HepG2 (cell line): ENCODE data around the gene TNNI3. TPM values are rescaled to one million over a fixed set of nuclear protein-coding genes. Genes with fewer than 3 reads are reported as not detected.
A peak's percentile ranks its signal among the peaks of the same experiment; 100 is the strongest.

Source experiments
- ASH2L ChIP-seq: fragments of 300-600, 200-600 bp; sonication (generic); IDR thresholded peaks from 2 replicates; pipeline ENCODE4 v1.7.0; 2017; ENCODE audit warnings: low read depth, mild to moderate bottlenecking, moderate library complexity, mixed read lengths, low read length; ENCODE audit not compliant: insufficient read length
- BRD4 ChIP-seq: sonication (generic); formaldehyde crosslinking; IDR thresholded peaks from 2 replicates; pipeline ENCODE4 v1.4.0; 2020; ENCODE audit warnings: missing genetic modification reagents
- CENPT ChIP-seq: sonication (generic); formaldehyde crosslinking; IDR thresholded peaks from 2 replicates; pipeline ENCODE4 v1.8.0; 2022; ENCODE audit warnings: low read depth, mild to moderate bottlenecking, moderate library complexity, missing genetic modification reagents
- ETV5 ChIP-seq: IDR thresholded peaks from 2 replicates; pipeline ENCODE4 v1.6.1; 2018; ENCODE audit warnings: missing biosample characterization, missing genetic modification reagents, inconsistent platforms, borderline replicate concordance
- HNF1B ChIP-seq: sonication (generic); formaldehyde crosslinking; IDR thresholded peaks from 2 replicates; pipeline ENCODE4 v1.5.1; 2020; ENCODE audit warnings: mild to moderate bottlenecking, moderate library complexity, missing genetic modification reagents
- HNRNPL ChIP-seq: fragments of 200-400 bp; formaldehyde crosslinking; IDR thresholded peaks from 2 replicates; pipeline ENCODE4 v1.6.1; 2017; ENCODE audit warnings: mild to moderate bottlenecking, low read depth, low read length
- JUND ChIP-seq: sonication (generic); formaldehyde crosslinking; IDR thresholded peaks from 2 replicates; pipeline ENCODE4 v1.8.0; 2022; ENCODE audit warnings: mild to moderate bottlenecking, missing genetic modification reagents
- KDM6A ChIP-seq: IDR thresholded peaks from 2 replicates; pipeline ENCODE4 v1.6.1; 2016; ENCODE audit warnings: low read depth
- MAF1 ChIP-seq: sonication (generic); formaldehyde crosslinking; IDR thresholded peaks from 2 replicates; pipeline ENCODE4 v1.5.0; 2020; ENCODE audit warnings: missing genetic modification reagents, borderline replicate concordance
- MBD4 ChIP-seq: IDR thresholded peaks from 2 replicates; pipeline ENCODE4 v1.6.1; 2012; ENCODE audit warnings: low read length, inconsistent platforms, borderline replicate concordance
- MEIS2 ChIP-seq: sonication (generic); formaldehyde crosslinking; IDR thresholded peaks from 2 replicates; pipeline ENCODE4 v1.9.0; 2021; ENCODE audit warnings: mild to moderate bottlenecking, missing genetic modification reagents
- MXD4 ChIP-seq: IDR thresholded peaks from 2 replicates; pipeline ENCODE4 v1.6.1; 2016; ENCODE audit warnings: mild to moderate bottlenecking, missing biosample characterization, missing genetic modification reagents
- NFE2L1 ChIP-seq: sonication (generic); formaldehyde crosslinking; IDR thresholded peaks from 2 replicates; pipeline ENCODE4 v1.4.0; 2020; ENCODE audit warnings: missing genetic modification reagents, mild to moderate bottlenecking, borderline replicate concordance
- NR1H2 ChIP-seq: sonication (generic); formaldehyde crosslinking; IDR thresholded peaks from 2 replicates; pipeline ENCODE4 v1.8.1; 2022; ENCODE audit warnings: low read depth, missing genetic modification reagents, borderline replicate concordance
- POLR2AphosphoS2 ChIP-seq: IDR thresholded peaks from 2 replicates; pipeline ENCODE4 v1.6.1; 2011; ENCODE audit warnings: low read depth, low read length, improper control_type of control experiment
- SP140L ChIP-seq: sonication (generic); formaldehyde crosslinking; IDR thresholded peaks from 2 replicates; pipeline ENCODE4 v1.4.0; 2020; ENCODE audit warnings: missing genetic modification reagents, borderline replicate concordance
- SP2 ChIP-seq: sonication (generic); formaldehyde crosslinking; IDR thresholded peaks from 2 replicates; pipeline ENCODE4 v1.5.1; 2020; ENCODE audit warnings: mild to moderate bottlenecking, missing genetic modification reagents
- STAG1 ChIP-seq: sonication (generic); formaldehyde crosslinking; IDR thresholded peaks from 2 replicates; pipeline ENCODE4 v1.4.0; 2020; ENCODE audit warnings: missing genetic modification reagents
- TGIF2 ChIP-seq: IDR thresholded peaks from 2 replicates; pipeline ENCODE4 v1.6.1; 2016; ENCODE audit warnings: control low read depth, missing compliant biosample characterization
- ZBTB46 ChIP-seq: sonication (generic); formaldehyde crosslinking; IDR thresholded peaks from 2 replicates; pipeline ENCODE4 v1.4.0; 2020; ENCODE audit warnings: mild to moderate bottlenecking, missing genetic modification reagents, borderline replicate concordance
- ZFAT ChIP-seq: sonication (generic); formaldehyde crosslinking; conservative IDR thresholded peaks from 2 replicates; pipeline ENCODE4 v1.8.1; 2023; ENCODE audit warnings: missing genetic modification reagents, inconsistent platforms
- ZNF12 ChIP-seq: sonication (generic); formaldehyde crosslinking; IDR thresholded peaks from 2 replicates; pipeline ENCODE4 v1.5.0; 2020; ENCODE audit warnings: missing genetic modification reagents
- ZNF121 ChIP-seq: sonication (generic); formaldehyde crosslinking; IDR thresholded peaks from 2 replicates; pipeline ENCODE4 v1.5.0; 2020; ENCODE audit warnings: mild to moderate bottlenecking, missing genetic modification reagents
- ZNF17 ChIP-seq: sonication (generic); formaldehyde crosslinking; IDR thresholded peaks from 2 replicates; pipeline ENCODE4 v1.5.0; 2020; ENCODE audit warnings: mild to moderate bottlenecking, missing genetic modification reagents
- ZNF317 ChIP-seq: sonication (generic); formaldehyde crosslinking; IDR thresholded peaks from 2 replicates; pipeline ENCODE4 v1.5.0; 2020; ENCODE audit warnings: mild to moderate bottlenecking, missing genetic modification reagents
- ZNF441 ChIP-seq: sonication (generic); formaldehyde crosslinking; IDR thresholded peaks from 2 replicates; pipeline ENCODE4 v1.7.0; 2021; ENCODE audit warnings: missing genetic modification reagents, borderline replicate concordance
- ZNF652 ChIP-seq: IDR thresholded peaks from 2 replicates; pipeline ENCODE4 v1.6.1; 2016; ENCODE audit warnings: low read depth, borderline replicate concordance
- ZNF720 ChIP-seq: sonication (generic); formaldehyde crosslinking; IDR thresholded peaks from 2 replicates; pipeline ENCODE4 v1.4.0; 2020; ENCODE audit warnings: missing genetic modification reagents
- ZNF761 ChIP-seq: sonication (generic); formaldehyde crosslinking; conservative IDR thresholded peaks from 2 replicates; pipeline ENCODE4 v1.4.0; 2020; ENCODE audit warnings: mild to moderate bottlenecking, missing genetic modification reagents
- ZNF777 ChIP-seq: sonication (generic); formaldehyde crosslinking; IDR thresholded peaks from 2 replicates; pipeline ENCODE4 v1.4.0; 2020; ENCODE audit warnings: missing genetic modification reagents
- polyA plus RNA-seq, 8 experiments: library from polyadenylated mRNA; depleted of rRNA in 3 of 8; stranded (reverse) in 7 of 8; unstranded in 1 of 8; fragments of >200 nt; fragmentation: Illumina TruSeq in 4 of 8; extraction: Trizol in 4 of 8; gene quantifications; 2 replicates each; pipeline versions ENCODE4 v1.2.1 to v1.2.3, GENCODE V29; 2011 to 2016; ENCODE audit warnings: low read depth in 4 of 8, missing spikeins in 1 of 8, mixed read lengths in 1 of 8; ENCODE audit not compliant: insufficient read depth in 1 of 8
- total RNA-seq, 5 experiments: library from RNA; depleted of rRNA; stranded (reverse); fragments of >200 nt; fragmentation: Illumina TruSeq; extraction: Trizol; gene quantifications; 2 replicates each; pipeline ENCODE4 v1.2.3, GENCODE V29; 2016; ENCODE audit warnings: low read depth in 1 of 5

TNNI3 gene
- total and polyA plus RNA-seq, 2 of the 13 experiments (the other 11 are each of a cell fraction or from before 2014, with no cell fraction given), result 3.5 to 3.7 TPM

DNA sequence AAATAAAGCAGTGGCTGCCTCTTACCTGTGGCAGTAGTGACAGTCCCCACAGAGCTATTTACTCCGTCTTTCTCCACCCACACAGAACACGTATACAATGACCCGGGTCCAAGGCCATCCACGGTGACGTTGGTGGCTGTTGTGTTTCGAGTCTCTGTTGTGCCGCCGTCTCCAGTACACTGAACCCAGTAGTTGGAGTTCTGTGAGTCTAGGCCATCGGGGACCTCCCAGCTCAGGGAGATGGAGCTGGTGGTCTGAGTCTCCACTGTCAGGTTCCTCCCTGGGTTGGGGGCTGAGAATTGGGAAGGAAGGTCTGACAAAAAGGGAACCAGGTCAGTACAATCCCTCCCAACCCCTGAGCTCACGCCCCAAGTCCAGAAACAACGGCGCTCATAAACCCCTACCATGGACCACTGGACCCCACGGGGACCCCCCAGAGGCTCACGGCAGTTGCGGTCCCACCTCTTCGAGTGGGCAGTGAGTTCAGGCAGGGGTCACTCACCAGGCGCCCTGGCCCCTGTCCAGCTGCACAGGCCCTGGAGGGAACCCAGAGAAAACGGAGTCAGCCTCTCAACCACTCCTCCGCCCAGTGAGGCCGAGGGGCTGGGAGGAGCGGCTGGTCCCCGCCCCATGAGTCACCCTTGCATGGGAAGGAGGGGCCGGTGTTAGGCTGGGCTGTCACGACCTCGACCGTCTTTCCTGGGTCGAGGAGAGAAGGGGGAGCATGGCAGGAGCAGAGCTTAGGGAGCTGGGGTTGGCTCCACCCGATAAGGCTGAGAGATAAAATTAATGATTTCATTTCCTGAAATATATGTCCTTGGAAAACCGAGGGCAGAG, 49.4 kb upstream of the TNNI3 start (continued):
- TF ChIP-seq CENPT (CRISPR knock-in tag), result no peak
- peak; percentile 83 for TF ChIP-seq POLR2AphosphoS2
- TF ChIP-seq MEIS2, result no peak
- no peak for TF ChIP-seq ZNF761 (CRISPR knock-in tag)
- TF ChIP-seq ZNF17, result no peak
- TF ChIP-seq JUND (CRISPR knock-in tag), result peak; percentile 99
- TF ChIP-seq ZNF121 (CRISPR knock-in tag), result no peak
- peak; percentile 52; the same call in 1 of the 2 replicates for TF ChIP-seq ETV5 (CRISPR knock-in tag)
- TF ChIP-seq ZNF12 (CRISPR knock-in tag), result 0 out of 2 replicates have a peak, but pooled peaks have one; percentile 35
- TF ChIP-seq ZNF777 (CRISPR knock-in tag), result no peak
- peak; percentile 4; the same call in 1 of the 2 replicates for TF ChIP-seq ZNF652 (CRISPR knock-in tag)
- TF ChIP-seq SP2 (CRISPR knock-in tag), result no peak
- TF ChIP-seq HNF1B (CRISPR knock-in tag), result peak; percentile 89
- no peak for TF ChIP-seq MBD4
- TF ChIP-seq STAG1 (CRISPR knock-in tag), result 0 out of 2 replicates have a peak, but pooled peaks have one; percentile 2
- TF ChIP-seq ZNF720, result no peak
- TF ChIP-seq BRD4 (CRISPR knock-in tag), result peak; percentile 79
- TF ChIP-seq ASH2L, result peak; percentile 59
- TF ChIP-seq MAF1 (CRISPR knock-in tag), result no peak
- TF ChIP-seq ZNF441 (CRISPR knock-in tag), result 0 out of 2 replicates have a peak, but pooled peaks have one; percentile 54
- peak; percentile 44; the same call in 1 of the 2 replicates for TF ChIP-seq TGIF2
- no peak for TF ChIP-seq ZFAT (CRISPR knock-in tag)
- TF ChIP-seq ZNF317 (CRISPR knock-in tag), result peak; percentile 87; the same call in 1 of the 2 replicates
- TF ChIP-seq MXD4, result no peak; the same call in 1 of the 2 replicates
- TF ChIP-seq HNRNPL, result peak; percentile 84
- no peak for TF ChIP-seq NR1H2 (CRISPR knock-in tag)
- no peak for TF ChIP-seq SP140L
- no peak for TF ChIP-seq NFE2L1
- TF ChIP-seq ZBTB46 (CRISPR knock-in tag), result no peak
- TF ChIP-seq KDM6A (CRISPR knock-in tag), result peak; percentile 59; the same call in 1 of the 2 replicates
